Tibial nerve (tissue), 4 donors: ENCODE results near the gene COCH.

Experiments
- CTCF ChIP-seq, 5 experiments: fragments of 200-600 bp in 3 of 5; fragments of 450-650 bp in 2 of 5; sonication (generic) in 3 of 5; IDR thresholded peaks; one replicate each; pipeline ENCODE4 v1.5.1; 2016 to 2019; ENCODE audit warnings: antibody characterized with exemption in 5 of 5, mild to moderate bottlenecking in 3 of 5, moderate library complexity in 2 of 5
- EP300 ChIP-seq, 2 donors: sonication (generic); formaldehyde crosslinking; IDR thresholded peaks; one replicate each; pipeline ENCODE4 v1.6.1; 2017; ENCODE audit warnings: antibody characterized with exemption in 2 of 2, mild to moderate bottlenecking in 1 of 2
- POLR2A ChIP-seq, 2 donors: fragments of 450-650 bp; IDR thresholded peaks; one replicate each; pipeline ENCODE4 v1.6.1; 2017; ENCODE audit warnings: antibody characterized with exemption in 2 of 2, mild to moderate bottlenecking in 2 of 2, moderate library complexity in 2 of 2

GRCh38 chr14:30874999-30875787 is 834 bp downstream of the COCH start:
- TF ChIP-seq CTCF (IDR thresholded peaks at IDR 0.05): no peak
- no peak for TF ChIP-seq EP300 (IDR thresholded peaks at IDR 0.05)
- TF ChIP-seq POLR2A (IDR thresholded peaks at IDR 0.05): no peak
